Endodermal cell (in vitro differentiated cells): Measurements from ENCODE around the gene MAPK8IP3. TPM values are rescaled to one million over a fixed set of nuclear protein-coding genes. Genes with fewer than 3 reads are reported as not detected.

Experiments used
- DNase-seq: peaks from one replicate; pipeline ENCODE4 v3.0.0-alpha.2; 2017
- H3K27ac ChIP-seq: 2 replicates; pipeline ENCODE4 v1.5.1; 2013; ENCODE audit warnings: mild to moderate bottlenecking, low read depth, low read length, moderate library complexity
- H3K27me3 ChIP-seq: 2 replicates; pipeline ENCODE4 v1.6.1; 2013; ENCODE audit warnings: mild to moderate bottlenecking, low read length, moderate library complexity; ENCODE audit not compliant: insufficient read depth, control insufficient read depth, poor library complexity, severe bottlenecking
- H3K36me3 ChIP-seq: 2 replicates; pipeline ENCODE4 v1.7.0; 2013; ENCODE audit warnings: mild to moderate bottlenecking, low read length, moderate library complexity; ENCODE audit not compliant: control insufficient read depth, insufficient read depth
- H3K4me1 ChIP-seq: one replicate; pipeline ENCODE4 v1.7.0; 2013; ENCODE audit warnings: low read length; ENCODE audit not compliant: control insufficient read depth, insufficient read depth
- H3K4me3 ChIP-seq: 2 replicates; pipeline ENCODE4 v1.5.1; 2013; ENCODE audit warnings: mild to moderate bottlenecking, low read length, moderate library complexity
- H3K9ac ChIP-seq: 2 replicates; pipeline ENCODE4 v1.6.1; 2013; ENCODE audit warnings: mild to moderate bottlenecking, low read length, moderate library complexity; ENCODE audit not compliant: poor library complexity, severe bottlenecking; ENCODE audit errors: extremely low read depth
- H3K9me3 ChIP-seq: 2 replicates; pipeline ENCODE4 v1.6.1; 2013; ENCODE audit warnings: mild to moderate bottlenecking, low read length, moderate library complexity; ENCODE audit not compliant: control insufficient read depth
- H3K27ac Mint-ChIP-seq: 2 replicates; pipeline ENCODE4 v1.8.0; 2020; ENCODE audit warnings: mixed read lengths
- H3K27me3 Mint-ChIP-seq: 2 replicates; pipeline ENCODE4 v1.8.0; 2021; ENCODE audit warnings: mild to moderate bottlenecking, mixed read lengths; ENCODE audit not compliant: insufficient read depth
- H3K36me3 Mint-ChIP-seq: 2 replicates; pipeline ENCODE4 v1.8.0; 2020; ENCODE audit warnings: low read depth, mixed read lengths
- H3K4me1 Mint-ChIP-seq: 2 replicates; pipeline ENCODE4 v1.8.0; 2020; ENCODE audit warnings: mixed read lengths
- H3K4me3 Mint-ChIP-seq: 2 replicates; pipeline ENCODE4 v1.8.0; 2020; ENCODE audit warnings: mild to moderate bottlenecking, moderate library complexity, mixed read lengths
- H3K9me3 Mint-ChIP-seq: 2 replicates; pipeline ENCODE4 v1.8.0; 2020; ENCODE audit warnings: mild to moderate bottlenecking, mixed read lengths
- WGBS, 2 experiments: methylation state at CpG; one replicate each; pipeline versions ENCODE4 v1.1.5 to v1.1.7; 2013; ENCODE audit warnings: missing lambda C conversion rate in 2 of 2, mixed read lengths in 1 of 2; ENCODE audit not compliant: insufficient coverage in 1 of 2, insufficient read length in 1 of 2; 5-methylcytosine and 5-hydroxymethylcytosine counted together
- total RNA-seq, 2 donors: library from RNA; stranded (reverse); fragmentation: NEBNext Ultra II Directional in 1 of 2; extraction: Animal tissue kit (Norgen Biotek cat#: 25700) in 1 of 2; gene quantifications; 2 replicates in 1 of 2; 3 replicates in 1 of 2; pipeline ENCODE4 v1.2.1, GENCODE V29; 2021
- TF ChIP-seq, protein P1 (sequence below): fragments of 200-600 bp; sonication (generic); conservative IDR thresholded peaks from 2 replicates; pipeline ENCODE4 v1.5.0; 2021; ENCODE audit warnings: antibody characterized with exemption, mild to moderate bottlenecking

The MAPK8IP3 gene
- total RNA-seq, 2 donors from 2014 or later = 76.0 to 84.0 TPM

DNA sequence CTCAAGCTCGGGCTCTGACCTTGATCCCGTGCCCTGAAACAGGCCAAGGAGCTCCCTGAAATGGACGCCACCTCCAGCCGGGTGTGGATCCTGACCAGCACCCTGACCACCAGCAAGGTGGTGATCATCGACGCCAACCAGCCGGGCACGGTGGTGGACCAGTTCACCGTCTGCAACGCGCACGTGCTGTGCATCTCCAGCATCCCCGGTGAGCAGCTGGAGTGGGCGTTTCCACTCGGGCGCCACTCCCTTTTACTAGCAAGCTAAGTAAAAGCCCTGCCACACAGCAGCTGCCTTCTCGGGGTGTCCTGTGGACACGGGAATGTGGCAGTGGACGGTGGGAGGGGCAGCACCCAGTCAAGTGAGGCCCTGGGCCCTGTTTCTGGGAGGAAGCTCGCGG is 59.0 kb downstream of the MAPK8IP3 start:
- no peaks in the 10 kb centered on the region for H3K4me1 ChIP-seq
- no peaks in the 10 kb centered on the region for H3K9me3 Mint-ChIP-seq

DNA sequence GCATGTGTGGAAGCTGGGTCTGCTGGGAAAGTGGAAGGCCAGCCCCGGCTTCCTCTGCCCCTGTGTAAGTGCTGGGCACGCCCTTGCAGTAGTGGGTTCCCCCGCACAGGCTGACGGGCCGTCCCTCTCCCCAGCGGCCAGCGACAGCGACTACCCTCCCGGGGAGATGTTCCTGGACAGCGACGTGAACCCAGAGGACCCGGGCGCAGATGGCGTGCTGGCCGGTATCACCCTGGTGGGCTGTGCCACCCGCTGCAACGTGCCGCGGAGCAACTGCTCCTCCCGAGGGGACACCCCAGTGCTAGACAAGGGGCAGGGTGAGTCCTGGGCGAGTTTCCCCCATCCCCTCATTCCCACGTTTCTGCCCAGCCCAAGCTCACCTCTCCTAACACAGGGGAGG is 59.8 kb downstream of the MAPK8IP3 start:
- no peaks in the 10 kb centered on the region for H3K4me1 Mint-ChIP-seq
- H3K4me1 ChIP-seq = no peaks in the 10 kb centered on the region
- H3K27ac Mint-ChIP-seq = no peak overlapping the region
- no peak for DNase-seq
- no peak overlapping the region for H3K4me3 Mint-ChIP-seq
- H3K36me3 ChIP-seq = peaks cover 23% of the 10 kb centered on the region
- H3K27ac ChIP-seq = no peak overlapping the region
- no peaks in the 10 kb centered on the region for H3K9me3 ChIP-seq
- no peak overlapping the region for H3K9ac ChIP-seq
- WGBS, 2 experiments = 92 to 97% methylated on average over 21 to 22 of the region's 22 CpGs
- H3K4me3 ChIP-seq = no peak overlapping the region
- H3K27me3 ChIP-seq = no peaks in the 10 kb centered on the region
- no peaks in the 10 kb centered on the region for H3K9me3 Mint-ChIP-seq
- no peaks in the 10 kb centered on the region for H3K27me3 Mint-ChIP-seq
- H3K36me3 Mint-ChIP-seq = peaks cover 19% of the 10 kb centered on the region
- TF ChIP-seq, protein P1, sequence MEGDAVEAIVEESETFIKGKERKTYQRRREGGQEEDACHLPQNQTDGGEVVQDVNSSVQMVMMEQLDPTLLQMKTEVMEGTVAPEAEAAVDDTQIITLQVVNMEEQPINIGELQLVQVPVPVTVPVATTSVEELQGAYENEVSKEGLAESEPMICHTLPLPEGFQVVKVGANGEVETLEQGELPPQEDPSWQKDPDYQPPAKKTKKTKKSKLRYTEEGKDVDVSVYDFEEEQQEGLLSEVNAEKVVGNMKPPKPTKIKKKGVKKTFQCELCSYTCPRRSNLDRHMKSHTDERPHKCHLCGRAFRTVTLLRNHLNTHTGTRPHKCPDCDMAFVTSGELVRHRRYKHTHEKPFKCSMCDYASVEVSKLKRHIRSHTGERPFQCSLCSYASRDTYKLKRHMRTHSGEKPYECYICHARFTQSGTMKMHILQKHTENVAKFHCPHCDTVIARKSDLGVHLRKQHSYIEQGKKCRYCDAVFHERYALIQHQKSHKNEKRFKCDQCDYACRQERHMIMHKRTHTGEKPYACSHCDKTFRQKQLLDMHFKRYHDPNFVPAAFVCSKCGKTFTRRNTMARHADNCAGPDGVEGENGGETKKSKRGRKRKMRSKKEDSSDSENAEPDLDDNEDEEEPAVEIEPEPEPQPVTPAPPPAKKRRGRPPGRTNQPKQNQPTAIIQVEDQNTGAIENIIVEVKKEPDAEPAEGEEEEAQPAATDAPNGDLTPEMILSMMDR = no peak

More for the DNA sequence above, 59.0 kb downstream of the MAPK8IP3 start:
- no peak overlapping the region for H3K4me3 Mint-ChIP-seq
- H3K9ac ChIP-seq = no peak overlapping the region
- no peaks in the 10 kb centered on the region for H3K4me1 Mint-ChIP-seq
- no peaks in the 10 kb centered on the region for H3K27me3 ChIP-seq
- peaks cover 17% of the 10 kb centered on the region for H3K36me3 Mint-ChIP-seq
- no peaks in the 10 kb centered on the region for H3K27me3 Mint-ChIP-seq
- H3K4me3 ChIP-seq = no peak overlapping the region
- H3K9me3 ChIP-seq = no peaks in the 10 kb centered on the region
- H3K36me3 ChIP-seq = peaks cover 17% of the 10 kb centered on the region
- no peak overlapping the region for H3K27ac ChIP-seq
- 96% methylated on average over 16 to 21 of the region's 21 CpGs for WGBS, 2 experiments
- TF ChIP-seq, protein P1 = no peak
- no peak for DNase-seq
- no peak overlapping the region for H3K27ac Mint-ChIP-seq

DNA sequence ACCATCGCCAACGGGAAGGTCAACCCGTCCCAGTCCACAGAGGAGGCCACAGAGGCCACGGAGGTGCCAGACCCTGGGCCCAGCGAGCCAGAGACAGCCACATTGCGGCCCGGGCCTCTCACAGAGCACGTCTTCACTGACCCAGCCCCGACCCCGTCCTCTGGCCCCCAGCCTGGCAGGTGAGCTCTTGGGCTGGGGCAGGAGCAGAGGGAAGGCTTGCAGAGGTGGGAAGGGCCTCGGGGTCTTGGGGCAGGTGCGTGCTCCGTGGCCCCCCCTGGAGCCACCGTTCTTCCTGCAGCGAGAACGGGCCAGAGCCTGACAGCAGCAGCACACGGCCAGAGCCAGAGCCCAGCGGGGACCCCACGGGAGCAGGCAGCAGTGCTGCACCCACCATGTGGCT is 60.2 kb downstream of the MAPK8IP3 start:
- no peak for DNase-seq
- no peaks in the 10 kb centered on the region for H3K9me3 ChIP-seq
- H3K27me3 Mint-ChIP-seq = no peaks in the 10 kb centered on the region
- H3K36me3 Mint-ChIP-seq = peaks cover 17% of the 10 kb centered on the region
- H3K4me3 Mint-ChIP-seq = no peak overlapping the region
- no peak overlapping the region for H3K9ac ChIP-seq
- peaks cover 23% of the 10 kb centered on the region for H3K36me3 ChIP-seq
- no peak overlapping the region for H3K4me3 ChIP-seq
- no peak overlapping the region for H3K27ac ChIP-seq
- TF ChIP-seq, protein P1 = no peak
- no peaks in the 10 kb centered on the region for H3K27me3 ChIP-seq
- H3K27ac Mint-ChIP-seq = no peak overlapping the region
- no peaks in the 10 kb centered on the region for H3K4me1 Mint-ChIP-seq
- H3K4me1 ChIP-seq = no peaks in the 10 kb centered on the region
- no peaks in the 10 kb centered on the region for H3K9me3 Mint-ChIP-seq
- WGBS, 2 experiments = 89 to 96% methylated on average over 9 to 19 of the region's 19 CpGs
